ENCODE data around the gene SERPINA9.

The SERPINA9 gene

GRCh38 chr14:94461526-94462218 is 14.3 kb downstream of the SERPINA9 start:
- Histone ChIP-seq H3K4me2 (ENCODE audit: low read length) (no peak overlapping the region), H3K36me3 (ENCODE audit: control insufficient read depth, insufficient read depth, low read length) (no peaks in the 10 kb centered on the region), H3K23ac (ENCODE audit: low read length) (no peak overlapping the region), H3K27ac (ENCODE audit: low read depth, low read length) (no peak overlapping the region), H3K9ac (ENCODE audit: low read length) (no peak overlapping the region), H3K79me2 (ENCODE audit: control insufficient read depth, insufficient read depth, low read length) (no peaks in the 10 kb centered on the region), H3K4ac (ENCODE audit: low read depth, low read length) (no peak overlapping the region), H2BK5ac (ENCODE audit: low read length) (no peak overlapping the region), H3K79me1 (ENCODE audit: low read length) (no peaks in the 10 kb centered on the region), H2AK5ac (ENCODE audit: low read length) (no peak overlapping the region), H3K56ac (ENCODE audit: low read length) (no peak overlapping the region), H2BK120ac (ENCODE audit: low read depth, low read length) (no peak overlapping the region), H3K4me3 (ENCODE audit: low read length) (no peak overlapping the region), H3K4me1 (ENCODE audit: control insufficient read depth, low read depth, low read length) (no peaks in the 10 kb centered on the region), H3K27me3 (ENCODE audit: insufficient read depth, low read length, poor library complexity) (no peaks in the 10 kb centered on the region), H4K8ac (ENCODE audit: low read depth, low read length) (no peak overlapping the region), H2BK15ac (replicated peaks; ENCODE audit: low read depth) (no peak overlapping the region), H3K18ac (ENCODE audit: low read length) (no peak overlapping the region), H4K5ac (ENCODE audit: low read length) (no peak overlapping the region)
- no CpG with 5 or more reads among the region's 19 CpGs for WGBS (ENCODE audit: extremely low coverage, insufficient coverage, low lambda C conversion rate)
- DNase-seq = no peak

GRCh38 chr14:94460631-94461416 is 15.2 kb downstream of the SERPINA9 start:
- Histone ChIP-seq H3K36me3 (ENCODE audit: control insufficient read depth, insufficient read depth, low read length) (no peaks in the 10 kb centered on the region), H2BK5ac (ENCODE audit: low read length) (no peak overlapping the region), H2AK5ac (ENCODE audit: low read length) (no peak overlapping the region), H3K27ac (ENCODE audit: low read depth, low read length) (no peak overlapping the region), H3K4me3 (ENCODE audit: low read length) (no peak overlapping the region), H3K9ac (ENCODE audit: low read length) (no peak overlapping the region), H3K79me1 (ENCODE audit: low read length) (no peaks in the 10 kb centered on the region), H4K8ac (ENCODE audit: low read depth, low read length) (no peak overlapping the region), H3K27me3 (ENCODE audit: insufficient read depth, low read length, poor library complexity) (no peaks in the 10 kb centered on the region), H3K4ac (ENCODE audit: low read depth, low read length) (no peak overlapping the region), H3K18ac (ENCODE audit: low read length) (no peak overlapping the region), H3K4me2 (ENCODE audit: low read length) (no peak overlapping the region), H2BK15ac (replicated peaks; ENCODE audit: low read depth) (no peak overlapping the region), H4K5ac (ENCODE audit: low read length) (no peak overlapping the region), H3K56ac (ENCODE audit: low read length) (no peak overlapping the region), H3K79me2 (ENCODE audit: control insufficient read depth, insufficient read depth, low read length) (no peaks in the 10 kb centered on the region), H3K4me1 (ENCODE audit: control insufficient read depth, low read depth, low read length) (no peaks in the 10 kb centered on the region), H2BK120ac (ENCODE audit: low read depth, low read length) (no peak overlapping the region), H3K23ac (ENCODE audit: low read length) (no peak overlapping the region)
- no peak for DNase-seq
- no CpG with 5 or more reads among the region's 8 CpGs for WGBS (ENCODE audit: extremely low coverage, insufficient coverage, low lambda C conversion rate)

- Histone ChIP-seq H3K4ac (ENCODE audit: low read depth, low read length) (no peak overlapping the region), H3K36me3 (ENCODE audit: control insufficient read depth, insufficient read depth, low read length) (no peaks in the 10 kb centered on the region), H3K23ac (ENCODE audit: low read length) (no peak overlapping the region), H3K27ac (ENCODE audit: low read depth, low read length) (no peak overlapping the region), H4K8ac (ENCODE audit: low read depth, low read length) (no peak overlapping the region), H3K9ac (ENCODE audit: low read length) (no peak overlapping the region), H3K56ac (ENCODE audit: low read length) (no peak overlapping the region), H4K5ac (ENCODE audit: low read length) (no peak overlapping the region), H3K79me2 (ENCODE audit: control insufficient read depth, insufficient read depth, low read length) (no peaks in the 10 kb centered on the region), H3K79me1 (ENCODE audit: low read length) (no peaks in the 10 kb centered on the region), H2AK5ac (ENCODE audit: low read length) (no peak overlapping the region), H3K4me1 (ENCODE audit: control insufficient read depth, low read depth, low read length) (no peaks in the 10 kb centered on the region), H3K4me3 (ENCODE audit: low read length) (no peak overlapping the region), H2BK120ac (ENCODE audit: low read depth, low read length) (no peak overlapping the region), H2BK5ac (ENCODE audit: low read length) (no peak overlapping the region), H2BK15ac (replicated peaks; ENCODE audit: low read depth) (no peak overlapping the region), H3K18ac (ENCODE audit: low read length) (no peak overlapping the region), H3K27me3 (ENCODE audit: insufficient read depth, low read length, poor library complexity) (no peaks in the 10 kb centered on the region), H3K4me2 (ENCODE audit: low read length) (no peak overlapping the region)
- no peak for DNase-seq
- WGBS (ENCODE audit: extremely low coverage, insufficient coverage, low lambda C conversion rate) = no CpG with 5 or more reads among the region's 2 CpGs
Measured at GRCh38 chr14:94458558-94459205, 17.3 kb downstream of the SERPINA9 start.

- Histone ChIP-seq H2AK5ac (ENCODE audit: low read length) (no peak overlapping the region), H3K79me1 (ENCODE audit: low read length) (no peaks in the 10 kb centered on the region), H3K9ac (ENCODE audit: low read length) (no peak overlapping the region), H3K79me2 (ENCODE audit: control insufficient read depth, insufficient read depth, low read length) (no peaks in the 10 kb centered on the region), H3K4ac (ENCODE audit: low read depth, low read length) (no peak overlapping the region), H3K27me3 (ENCODE audit: insufficient read depth, low read length, poor library complexity) (no peaks in the 10 kb centered on the region), H4K5ac (ENCODE audit: low read length) (no peak overlapping the region), H2BK15ac (replicated peaks; ENCODE audit: low read depth) (no peak overlapping the region), H3K4me1 (ENCODE audit: control insufficient read depth, low read depth, low read length) (no peaks in the 10 kb centered on the region), H4K8ac (ENCODE audit: low read depth, low read length) (no peak overlapping the region), H3K36me3 (ENCODE audit: control insufficient read depth, insufficient read depth, low read length) (no peaks in the 10 kb centered on the region), H2BK5ac (ENCODE audit: low read length) (no peak overlapping the region), H3K4me3 (ENCODE audit: low read length) (no peak overlapping the region), H2BK120ac (ENCODE audit: low read depth, low read length) (no peak overlapping the region), H3K56ac (ENCODE audit: low read length) (no peak overlapping the region), H3K23ac (ENCODE audit: low read length) (no peak overlapping the region), H3K4me2 (ENCODE audit: low read length) (no peak overlapping the region), H3K27ac (ENCODE audit: low read depth, low read length) (no peak overlapping the region), H3K18ac (ENCODE audit: low read length) (no peak overlapping the region)
- DNase-seq = no peak
- no CpG with 5 or more reads among the region's 1 CpG for WGBS (ENCODE audit: extremely low coverage, insufficient coverage, low lambda C conversion rate)
Measured at GRCh38 chr14:94458096-94458495, 17.9 kb downstream of the SERPINA9 start.

- Histone ChIP-seq H2BK5ac (ENCODE audit: low read length) (no peak overlapping the region), H2BK120ac (ENCODE audit: low read depth, low read length) (no peak overlapping the region), H3K9ac (ENCODE audit: low read length) (no peak overlapping the region), H3K56ac (ENCODE audit: low read length) (no peak overlapping the region), H3K79me2 (ENCODE audit: control insufficient read depth, insufficient read depth, low read length) (no peaks in the 10 kb centered on the region), H3K4me2 (ENCODE audit: low read length) (no peak overlapping the region), H3K27ac (ENCODE audit: low read depth, low read length) (no peak overlapping the region), H3K36me3 (ENCODE audit: control insufficient read depth, insufficient read depth, low read length) (no peaks in the 10 kb centered on the region), H2AK5ac (ENCODE audit: low read length) (no peak overlapping the region), H3K23ac (ENCODE audit: low read length) (no peak overlapping the region), H2BK15ac (replicated peaks; ENCODE audit: low read depth) (no peak overlapping the region), H3K4me1 (ENCODE audit: control insufficient read depth, low read depth, low read length) (peaks cover 2% of the 10 kb centered on the region), H3K18ac (ENCODE audit: low read length) (no peak overlapping the region), H4K8ac (ENCODE audit: low read depth, low read length) (no peak overlapping the region), H3K4ac (ENCODE audit: low read depth, low read length) (no peak overlapping the region), H3K4me3 (ENCODE audit: low read length) (no peak overlapping the region), H3K79me1 (ENCODE audit: low read length) (no peaks in the 10 kb centered on the region), H3K27me3 (ENCODE audit: insufficient read depth, low read length, poor library complexity) (no peaks in the 10 kb centered on the region), H4K5ac (ENCODE audit: low read length) (no peak overlapping the region)
- no CpG with 5 or more reads among the region's 1 CpG for WGBS (ENCODE audit: extremely low coverage, insufficient coverage, low lambda C conversion rate)
- no peak for DNase-seq
Measured at GRCh38 chr14:94455928-94456327, 20.1 kb downstream of the SERPINA9 start.

Measured in mesendoderm (in vitro differentiated cells).